HG02588 (cell line): ENCODE data around the gene PLXNA1.

Experiments
- ATAC-seq: cut with Tn5 transposase; IDR thresholded peaks from one replicate; pipeline ENCODE4 v1.9.1; 2021; ENCODE audit warnings: mild to moderate bottlenecking, moderate library complexity; ENCODE audit not compliant: unreplicated experiment

Gene PLXNA1

GRCh38 chr3:126985132-126985985 lies 2.4 kb downstream of the PLXNA1 start:
- ATAC-seq: no peak

- ATAC-seq: no peak
These were observed 3.1 kb downstream of the PLXNA1 start for GRCh38 chr3:126986001-126986400.

GRCh38 chr3:126987129-126987528 lies 4.2 kb downstream of the PLXNA1 start:
- no peak for ATAC-seq

- no peak for ATAC-seq
These were observed 4.7 kb downstream of the PLXNA1 start for GRCh38 chr3:126987596-126987995.

GRCh38 chr3:126988451-126989021 lies 5.6 kb downstream of the PLXNA1 start:
- no peak for ATAC-seq

GRCh38 chr3:126989316-126990023 lies 6.6 kb downstream of the PLXNA1 start:
- ATAC-seq: no peak

- ATAC-seq: no peak
These were observed 7.2 kb downstream of the PLXNA1 start for GRCh38 chr3:126990024-126990700.

GRCh38 chr3:126990890-126991289 lies 8.0 kb downstream of the PLXNA1 start:
- no peak for ATAC-seq

- no peak for ATAC-seq
These were observed 8.7 kb downstream of the PLXNA1 start for GRCh38 chr3:126991366-126992200.

GRCh38 chr3:126992216-126992615 lies 9.3 kb downstream of the PLXNA1 start:
- ATAC-seq: no peak

- ATAC-seq: no peak
These were observed 9.9 kb downstream of the PLXNA1 start for GRCh38 chr3:126992776-126993175.

GRCh38 chr3:126993436-126993835 lies 10.5 kb downstream of the PLXNA1 start:
- no peak for ATAC-seq

GRCh38 chr3:126994661-126995245 lies 11.8 kb downstream of the PLXNA1 start:
- no peak for ATAC-seq

- ATAC-seq: no peak
These were observed 12.4 kb downstream of the PLXNA1 start for GRCh38 chr3:126995254-126995780.

GRCh38 chr3:126995926-126996512 lies 13.1 kb downstream of the PLXNA1 start:
- ATAC-seq: no peak

GRCh38 chr3:126996905-126997304 lies 14.0 kb downstream of the PLXNA1 start:
- no peak for ATAC-seq

- ATAC-seq: no peak
These were observed 14.6 kb downstream of the PLXNA1 start for GRCh38 chr3:126997455-126998038.

GRCh38 chr3:126998320-126998719 lies 15.4 kb downstream of the PLXNA1 start:
- no peak for ATAC-seq

- ATAC-seq: no peak
These were observed 15.8 kb downstream of the PLXNA1 start for GRCh38 chr3:126998728-126999127.
